SJSA1 (cell line): ENCODE results near the gene RPL3. TPM values are rescaled to one million over a fixed set of nuclear protein-coding genes. Genes with fewer than 3 reads are reported as not detected.
A peak's percentile ranks its signal among the peaks of the same experiment; 100 is the strongest.

Experiments used
- DNase-seq, 2 experiments: peaks; one replicate each; pipeline ENCODE4 v3.0.0-alpha.2; 2015 to 2020; ENCODE audit warnings: low spot score in 2 of 2, low read depth in 1 of 2
- H3K27ac ChIP-seq: fragments of 250-450 bp; sonication (Bioruptor Pico); 2 replicates; pipeline ENCODE4 v1.5.1; 2020; ENCODE audit warnings: mild to moderate bottlenecking, moderate library complexity
- H3K27me3 ChIP-seq: fragments of 250-450 bp; sonication (Bioruptor Pico); replicated peaks from 2 replicates; pipeline ENCODE4 v1.5.1; 2020; ENCODE audit warnings: mild to moderate bottlenecking, moderate library complexity
- H3K36me3 ChIP-seq: fragments of 250-450 bp; sonication (Bioruptor Pico); 2 replicates; pipeline ENCODE4 v1.5.1; 2020; ENCODE audit warnings: mild to moderate bottlenecking
- H3K4me1 ChIP-seq: fragments of 250-450 bp; sonication (Bioruptor Pico); replicated peaks from 2 replicates; pipeline ENCODE4 v1.6.1; 2021; ENCODE audit warnings: mild to moderate bottlenecking
- H3K4me3 ChIP-seq: fragments of 250-450 bp; sonication (Bioruptor Pico); 2 replicates; pipeline ENCODE4 v1.5.1; 2020; ENCODE audit warnings: mild to moderate bottlenecking
- H3K9me3 ChIP-seq: fragments of 250-450 bp; sonication (Bioruptor Pico); replicated peaks from 2 replicates; pipeline ENCODE4 v1.5.1; 2020; ENCODE audit warnings: mild to moderate bottlenecking
- total RNA-seq: library from RNA; depleted of rRNA; stranded (reverse); fragments of >200 nt; shearing (Covaris generic); gene quantifications from 2 replicates; pipeline ENCODE4 v1.2.3, GENCODE V29; 2014

The RPL3 gene
- total RNA-seq, 1 experiment from 2014 or later = 1,435 TPM

DNA sequence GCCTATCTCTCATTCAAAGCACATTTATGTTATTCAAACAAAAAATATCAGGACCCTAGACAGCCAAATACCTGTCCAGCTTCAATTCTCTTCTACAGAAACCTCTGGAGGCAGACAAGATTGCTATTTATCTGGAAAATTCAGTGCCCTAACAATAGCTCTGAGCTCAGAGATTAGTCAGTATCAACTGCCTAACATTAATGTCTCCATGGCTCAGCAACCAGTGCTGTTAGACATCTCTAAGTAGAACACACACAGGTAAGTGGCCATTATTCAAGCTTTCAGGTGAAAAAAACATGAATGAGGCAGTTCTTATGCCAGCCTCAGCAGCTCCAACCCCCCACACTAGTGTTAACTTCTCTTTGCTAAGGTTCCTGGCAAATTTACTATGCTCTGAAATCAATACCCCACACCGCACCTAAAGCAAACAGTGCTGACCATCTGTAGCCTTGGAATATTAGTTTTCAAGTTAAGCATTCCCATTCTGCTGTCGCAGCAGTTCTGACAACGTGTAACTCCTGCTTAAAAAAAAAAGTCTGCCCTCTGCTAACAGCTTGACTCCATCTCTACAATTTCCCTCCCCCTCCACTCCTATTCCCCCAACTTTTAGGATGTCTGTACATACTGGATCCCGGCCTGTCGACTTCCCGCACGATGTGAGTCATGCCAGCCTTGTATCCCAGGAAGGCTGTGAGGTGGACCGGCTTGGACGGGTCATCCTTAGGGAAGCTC, 1.5 kb downstream of the RPL3 start:
- Histone ChIP-seq H3K4me1 (peaks cover 50% of the 10 kb centered on the region), H3K27ac (peak overlapping the region; percentile 85), H3K4me3 (peak overlapping the region; percentile 56), H3K36me3 (peaks cover 63% of the 10 kb centered on the region), H3K27me3 (no peaks in the 10 kb centered on the region), H3K9me3 (no peaks in the 10 kb centered on the region)
- peak in 1 of 2 experiments; percentile 30 for DNase-seq

DNA sequence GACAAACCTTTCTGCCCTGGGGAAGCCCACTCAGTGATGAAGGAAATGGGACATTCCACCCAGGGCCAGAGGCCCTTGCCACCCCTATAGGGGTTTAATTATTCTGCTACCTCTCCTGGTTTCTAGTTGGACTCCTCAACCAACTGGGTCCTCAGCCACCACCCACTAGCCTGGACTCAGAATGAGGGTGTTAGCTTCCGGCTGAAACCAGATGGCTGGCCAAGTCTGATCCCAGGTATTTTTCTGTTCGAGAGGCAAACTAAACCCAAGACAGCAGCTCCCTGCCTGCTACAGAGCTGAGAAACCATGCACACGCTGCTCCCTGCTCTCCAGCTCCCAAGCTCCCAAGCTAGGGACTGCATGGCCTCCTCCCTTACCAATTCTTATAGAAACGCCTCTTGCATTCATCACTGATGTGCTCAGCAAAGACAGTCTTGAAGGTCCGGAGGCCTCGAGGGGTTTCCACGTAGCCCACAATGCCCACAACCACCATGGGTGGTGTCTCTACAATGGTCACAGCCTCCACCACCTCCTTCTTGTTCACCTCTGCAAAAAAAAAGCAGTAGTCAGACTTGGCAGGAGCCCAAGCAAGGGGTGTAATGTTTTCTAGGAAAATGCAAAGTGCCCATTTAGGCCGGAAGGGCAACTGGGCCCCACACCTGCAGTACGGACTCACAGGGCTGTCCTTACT, 2.2 kb downstream of the RPL3 start:
- peaks cover 70% of the 10 kb centered on the region for H3K36me3 ChIP-seq
- H3K27me3 ChIP-seq = no peaks in the 10 kb centered on the region
- H3K27ac ChIP-seq = no peak overlapping the region

DNA sequence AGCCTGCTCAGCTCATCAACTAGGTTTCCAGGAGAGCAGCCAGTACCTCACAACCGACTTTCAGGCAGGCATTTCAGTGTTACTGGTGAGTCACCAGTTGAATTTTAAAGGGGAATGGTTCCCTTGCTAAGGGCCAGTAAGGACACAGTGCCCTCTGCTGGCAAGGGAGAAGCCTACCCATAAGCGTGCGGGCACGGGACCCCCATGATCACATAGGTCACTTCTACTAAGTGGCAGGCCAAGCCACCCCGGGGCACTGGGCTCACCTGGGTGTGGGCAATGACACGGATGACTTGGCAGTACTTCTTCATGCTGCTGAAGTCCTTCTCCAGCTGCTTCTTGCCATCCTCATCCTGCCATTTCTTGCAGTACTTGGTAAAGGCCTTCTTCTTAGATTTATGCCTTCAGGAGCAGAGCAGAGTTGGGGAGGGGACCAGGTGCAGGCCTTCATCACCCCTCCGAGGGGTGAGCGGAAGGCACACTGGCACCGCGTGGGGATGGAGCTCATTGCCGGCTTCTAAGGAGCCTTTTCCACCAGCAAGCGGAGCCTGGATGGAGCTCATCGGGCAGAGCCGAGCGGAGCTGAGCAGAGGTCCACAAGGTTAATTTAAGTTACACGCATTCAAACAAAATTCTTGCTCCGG, 2.9 kb downstream of the RPL3 start:
- H3K27me3 ChIP-seq = no peaks in the 10 kb centered on the region
- peaks cover 52% of the 10 kb centered on the region for H3K4me1 ChIP-seq
- H3K9me3 ChIP-seq = no peaks in the 10 kb centered on the region
- H3K36me3 ChIP-seq = peaks cover 77% of the 10 kb centered on the region
- peak; percentile 89 to 90 for DNase-seq
- H3K27ac ChIP-seq = peak overlapping the region; percentile 28; the same call in 1 of the 2 replicates
- H3K4me3 ChIP-seq = peak overlapping the region; percentile 56

More for the DNA sequence above, 2.2 kb downstream of the RPL3 start:
- Histone ChIP-seq H3K9me3 (no peaks in the 10 kb centered on the region), H3K4me3 (peak overlapping the region; percentile 56), H3K4me1 (peaks cover 50% of the 10 kb centered on the region)
- peak; percentile 44 to 54 for DNase-seq

DNA sequence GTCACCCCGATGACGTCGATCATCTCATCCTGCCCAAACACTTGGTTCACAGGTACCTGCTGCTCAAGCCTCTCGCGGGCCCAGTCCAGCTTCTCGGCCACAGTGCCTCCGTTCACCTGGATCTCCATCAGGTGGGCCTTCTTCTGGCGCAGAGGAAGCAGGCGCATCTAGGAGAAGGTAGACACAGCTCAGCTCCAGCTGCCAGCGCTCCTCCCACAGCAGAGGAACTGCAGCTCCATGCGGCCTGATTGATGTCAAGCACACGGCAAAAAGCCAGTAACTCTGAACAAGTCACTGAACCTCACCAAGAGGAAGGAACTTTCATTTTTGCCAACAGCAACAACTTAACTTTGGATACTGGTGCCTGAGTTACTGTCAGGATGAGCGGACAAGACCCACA, 4.0 kb downstream of the RPL3 start:
- Histone ChIP-seq H3K4me3 (no peak overlapping the region), H3K9me3 (no peaks in the 10 kb centered on the region), H3K36me3 (peaks cover 88% of the 10 kb centered on the region), H3K27ac (no peak overlapping the region), H3K4me1 (peaks cover 61% of the 10 kb centered on the region), H3K27me3 (no peaks in the 10 kb centered on the region)
- no peak for DNase-seq

DNA sequence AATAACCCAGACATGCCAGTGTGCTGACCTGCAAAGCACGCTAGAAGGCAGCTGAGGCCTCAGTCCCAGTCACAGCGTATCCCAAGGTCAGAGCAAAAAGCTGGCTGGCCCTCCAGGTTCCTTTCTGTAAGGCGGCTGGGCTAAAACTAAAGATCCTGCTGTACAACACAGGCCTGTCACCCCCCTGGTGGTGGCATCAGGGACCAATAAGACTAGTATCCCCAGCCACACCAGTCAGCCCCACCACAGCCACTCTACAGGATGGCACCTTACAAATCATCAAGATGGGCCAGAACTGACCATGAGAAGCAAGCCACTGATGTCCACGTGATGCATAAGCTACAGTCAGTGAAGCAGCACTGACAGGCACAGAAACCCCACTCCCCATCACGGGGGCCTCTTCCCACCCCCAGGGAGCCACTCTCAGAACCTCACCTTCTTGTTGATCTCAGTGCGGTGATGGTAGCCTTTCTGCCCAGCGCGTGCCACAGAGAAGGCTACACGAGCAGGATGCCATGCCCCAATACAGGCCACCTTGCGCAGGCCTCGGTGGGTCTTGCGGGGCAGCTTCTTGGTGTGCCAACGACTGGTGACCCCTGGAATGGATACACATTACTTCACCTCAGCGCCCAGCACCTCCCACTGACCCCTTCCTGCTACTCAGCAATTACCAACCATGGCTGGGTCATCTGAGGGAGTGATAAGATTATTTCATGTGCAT, 5.0 kb downstream of the RPL3 start:
- Histone ChIP-seq H3K9me3 (no peaks in the 10 kb centered on the region), H3K36me3 (peaks cover 92% of the 10 kb centered on the region), H3K27me3 (no peaks in the 10 kb centered on the region), H3K4me3 (no peak overlapping the region), H3K4me1 (peaks cover 71% of the 10 kb centered on the region), H3K27ac (no peak overlapping the region)
- peak in 1 of 2 experiments; percentile 54 for DNase-seq

DNA sequence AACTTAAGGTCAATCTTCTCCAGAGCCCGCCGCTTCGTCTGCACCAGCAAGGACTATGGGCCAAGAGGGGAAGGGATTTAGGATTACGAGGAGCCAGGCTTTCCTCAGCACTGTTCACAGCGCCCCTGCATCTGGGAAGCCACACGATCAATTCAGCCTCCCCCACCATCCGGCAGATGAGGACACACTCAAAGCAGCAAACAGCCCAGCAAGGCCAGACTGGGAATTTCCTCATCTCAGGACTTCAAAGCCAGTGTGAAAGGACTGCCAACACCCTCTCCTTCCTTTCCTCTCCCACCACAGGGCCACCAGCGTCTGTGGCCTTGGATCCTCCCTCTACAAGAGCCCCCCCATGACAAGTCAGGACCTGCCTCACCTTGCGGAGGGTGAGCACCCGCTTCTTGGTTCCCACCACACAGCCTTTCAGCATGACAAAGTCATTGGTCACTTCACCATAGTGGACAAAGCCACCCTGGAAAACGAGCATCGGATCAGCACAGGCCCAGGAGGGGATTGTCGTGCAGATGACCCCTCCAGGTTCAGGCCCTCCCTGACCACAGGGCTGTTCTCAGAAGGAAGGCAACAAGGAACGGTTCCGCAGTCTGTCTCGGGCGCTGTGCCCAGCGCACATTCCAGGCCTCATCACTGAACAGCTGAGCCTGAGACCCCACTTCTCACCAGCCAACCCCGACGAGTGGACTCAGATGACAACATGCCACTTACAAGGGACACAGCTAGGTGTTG, 6.0 kb downstream of the RPL3 start:
- no peak for DNase-seq
- Histone ChIP-seq H3K9me3 (no peaks in the 10 kb centered on the region), H3K36me3 (peaks cover 84% of the 10 kb centered on the region), H3K4me3 (no peak overlapping the region), H3K4me1 (peaks cover 81% of the 10 kb centered on the region), H3K27ac (no peak overlapping the region), H3K27me3 (no peaks in the 10 kb centered on the region)

DNA sequence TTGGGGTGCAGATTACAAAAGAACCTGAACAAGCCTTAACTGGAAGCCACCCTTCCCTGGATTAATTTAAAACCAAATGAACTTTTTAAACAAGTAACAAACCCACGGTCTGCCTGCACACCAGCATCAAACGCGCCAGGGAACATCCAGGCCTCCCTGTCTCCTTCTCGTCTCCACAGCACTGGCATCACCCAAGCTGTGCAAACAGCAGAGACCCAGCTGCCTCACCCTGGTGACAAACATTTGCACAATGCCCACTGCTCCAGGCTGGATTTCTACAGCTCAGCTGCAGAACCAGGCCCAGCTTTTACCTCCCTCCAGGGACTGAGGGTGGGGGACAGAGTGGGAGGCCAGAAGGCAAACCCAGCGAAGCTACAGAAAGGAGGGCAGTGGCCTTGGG, 7.0 kb downstream of the RPL3 start:
- DNase-seq = no peak
- no peaks in the 10 kb centered on the region for H3K9me3 ChIP-seq
- peaks cover 74% of the 10 kb centered on the region for H3K36me3 ChIP-seq
- no peak overlapping the region for H3K27ac ChIP-seq
- H3K4me3 ChIP-seq = no peak overlapping the region
- H3K27me3 ChIP-seq = no peaks in the 10 kb centered on the region
- H3K4me1 ChIP-seq = peaks cover 78% of the 10 kb centered on the region

DNA sequence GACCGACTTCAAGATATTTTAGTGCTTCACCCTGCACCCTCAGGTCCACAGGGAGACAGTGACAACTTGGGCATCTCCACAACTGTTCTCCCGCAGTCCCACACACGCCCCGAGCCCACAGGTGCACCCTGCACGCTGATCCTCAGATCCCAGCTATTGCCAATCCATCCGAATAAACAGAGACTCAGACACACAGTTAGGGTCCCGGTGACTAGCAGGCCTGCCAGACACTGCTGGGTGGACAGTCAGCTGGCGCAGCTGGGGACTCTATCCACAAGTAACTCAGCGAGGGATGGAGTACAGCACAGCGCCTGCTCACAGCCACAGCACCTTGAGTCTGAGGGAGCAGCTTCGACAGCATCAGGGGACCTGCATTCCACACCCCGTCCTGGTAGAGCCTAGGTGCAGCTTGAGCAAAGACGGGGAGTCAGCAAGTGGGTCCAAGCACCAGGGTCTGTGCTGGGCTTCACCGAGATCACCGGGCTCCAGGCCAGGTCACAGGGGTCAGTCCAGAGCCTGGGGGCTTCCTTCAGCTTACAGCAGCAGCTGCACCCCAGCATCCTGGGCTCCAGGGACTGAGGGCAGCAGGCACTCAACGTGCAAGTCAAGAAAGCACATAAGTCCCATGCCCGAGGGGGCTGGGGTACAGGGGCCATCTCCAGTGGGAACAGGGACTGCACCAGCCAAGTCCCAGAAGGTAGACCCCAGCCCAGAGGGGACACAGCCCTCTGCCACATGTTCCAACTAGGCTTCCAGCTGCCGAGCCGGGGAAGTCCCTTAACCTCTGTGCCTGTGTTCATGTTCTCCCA, 7.6 kb downstream of the RPL3 start:
- peak in 1 of 2 experiments; percentile 40 for DNase-seq
- no peaks in the 10 kb centered on the region for H3K9me3 ChIP-seq
- H3K27ac ChIP-seq = no peak overlapping the region
- peaks cover 72% of the 10 kb centered on the region for H3K4me1 ChIP-seq
- H3K27me3 ChIP-seq = no peaks in the 10 kb centered on the region
- H3K4me3 ChIP-seq = no peak overlapping the region
- H3K36me3 ChIP-seq = peaks cover 68% of the 10 kb centered on the region

DNA sequence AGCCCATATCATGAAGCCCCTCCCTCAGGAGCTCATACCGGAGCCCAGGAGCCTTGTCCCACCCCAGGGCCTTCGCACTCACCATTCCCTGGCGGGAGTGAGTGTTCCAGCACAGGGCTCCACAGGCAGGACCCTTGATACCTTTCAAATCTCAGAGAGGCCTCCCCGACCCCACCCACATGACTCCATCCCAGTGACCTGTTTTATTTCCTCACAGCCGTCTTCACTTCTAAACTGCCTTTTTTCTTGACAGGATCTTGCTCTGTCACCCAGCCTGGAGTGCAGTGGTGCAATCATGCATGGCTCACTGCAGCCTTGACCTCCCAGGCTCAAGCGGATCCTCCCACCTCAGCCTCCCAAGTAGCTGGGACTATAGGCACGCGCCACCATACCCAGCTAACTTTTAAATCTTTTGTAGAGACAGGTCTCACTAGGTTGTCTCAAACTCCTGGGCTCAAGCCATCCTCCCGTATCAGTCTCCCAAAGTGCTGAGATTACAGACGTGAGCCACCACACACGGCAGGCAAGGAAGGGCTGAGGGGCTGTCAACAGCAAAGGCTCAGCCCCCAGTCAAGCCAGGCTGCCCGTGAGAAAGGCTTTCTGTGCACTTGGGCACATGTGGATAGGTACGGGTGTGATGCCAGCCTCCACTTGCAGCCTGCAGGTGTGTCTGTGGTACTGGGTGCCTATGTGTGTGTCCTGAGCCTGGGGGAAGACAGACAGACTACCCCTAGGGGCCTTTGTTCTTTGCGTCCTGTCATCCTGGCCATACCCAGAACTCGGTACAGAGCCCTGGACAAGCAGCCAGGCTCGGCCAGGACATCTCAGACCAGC, 9.3 kb downstream of the RPL3 start:
- peak in 1 of 2 experiments; percentile 35 for DNase-seq
- Histone ChIP-seq H3K4me1 (peaks cover 55% of the 10 kb centered on the region), H3K9me3 (no peaks in the 10 kb centered on the region), H3K36me3 (peaks cover 51% of the 10 kb centered on the region), H3K4me3 (no peak overlapping the region), H3K27me3 (no peaks in the 10 kb centered on the region), H3K27ac (peak overlapping the region; percentile 56; the same call in 1 of the 2 replicates)

DNA sequence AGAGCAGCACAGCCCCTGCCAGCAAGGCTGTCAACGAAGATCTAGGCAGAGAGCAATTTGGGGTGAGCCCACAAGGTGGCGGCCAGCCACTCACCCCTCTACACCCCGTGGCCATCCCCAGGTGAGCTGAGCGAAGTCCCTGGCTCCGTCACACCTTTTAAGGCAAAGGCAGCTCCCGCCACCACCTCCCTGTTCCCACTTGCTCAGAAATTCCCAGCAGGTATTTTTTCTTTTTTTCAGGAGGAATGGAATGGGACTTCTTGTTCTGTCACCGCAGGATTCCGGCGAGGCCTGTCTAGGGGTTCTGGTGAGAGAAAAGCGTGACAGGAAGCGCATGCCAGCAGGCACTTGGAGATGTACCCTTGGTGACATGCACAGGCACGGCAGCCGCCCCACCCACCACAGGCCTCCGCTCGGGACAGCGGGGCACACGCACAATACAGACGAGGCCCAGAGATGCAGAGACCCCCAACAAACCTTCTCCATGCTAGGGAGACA, 10.0 kb downstream of the RPL3 start:
- Histone ChIP-seq H3K27ac (peak overlapping the region; percentile 56), H3K4me1 (peaks cover 48% of the 10 kb centered on the region), H3K27me3 (no peaks in the 10 kb centered on the region), H3K9me3 (no peaks in the 10 kb centered on the region), H3K36me3 (peaks cover 44% of the 10 kb centered on the region), H3K4me3 (no peak overlapping the region)
- DNase-seq = no peak

DNA sequence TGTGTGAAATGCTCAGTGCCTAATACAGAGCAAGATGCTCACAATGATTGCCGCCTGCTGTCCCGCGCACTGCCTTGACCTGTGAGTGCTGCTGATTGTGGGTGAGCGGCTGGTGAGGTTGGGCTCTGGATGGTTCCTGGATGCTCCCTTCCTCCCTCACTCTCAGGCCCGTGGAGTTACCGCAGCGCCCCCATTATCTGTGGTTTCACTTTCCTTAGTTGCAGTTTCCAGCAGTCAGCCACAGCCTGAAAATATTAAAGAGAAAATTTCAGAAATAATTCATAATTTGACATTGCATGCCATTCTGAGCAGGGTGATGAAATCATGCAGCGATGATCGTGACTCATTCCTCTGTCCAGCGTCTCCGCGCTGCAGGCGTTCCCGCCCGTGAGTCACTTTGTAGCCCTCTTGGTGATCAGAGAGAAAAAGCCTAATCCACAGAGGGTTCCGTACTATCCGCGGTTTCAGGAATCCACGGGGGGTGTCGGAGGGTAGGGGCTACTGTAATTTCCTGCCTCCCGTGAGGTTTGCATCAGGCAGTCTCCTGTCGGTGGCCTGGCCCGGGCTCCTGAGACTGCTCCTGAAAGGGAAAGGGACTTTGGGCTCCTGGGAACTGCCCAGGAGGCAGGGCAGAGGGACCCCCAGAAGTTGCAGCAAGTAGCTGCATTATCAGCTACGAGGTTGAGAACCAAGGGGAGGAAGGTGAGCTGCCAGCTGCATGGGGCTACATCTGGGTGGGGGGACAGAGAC, 10.6 kb downstream of the RPL3 start:
- peaks cover 42% of the 10 kb centered on the region for H3K4me1 ChIP-seq
- peak; percentile 86 to 89 for DNase-seq
- H3K27ac ChIP-seq = peak overlapping the region; percentile 56
- H3K36me3 ChIP-seq = peaks cover 38% of the 10 kb centered on the region
- no peaks in the 10 kb centered on the region for H3K27me3 ChIP-seq
- H3K4me3 ChIP-seq = no peak overlapping the region
- no peaks in the 10 kb centered on the region for H3K9me3 ChIP-seq
